BLaER1 treated with 17β-estradiol and CSF1 and Interleukin-3, amounts not matched to agents 10 nM and 100 nM (cell line): ENCODE data around the gene TWIST2.

Experiments used
- H3K27ac ChIP-seq, 11 experiments: shearing (Covaris generic); formaldehyde crosslinking; 2 replicates each; pipeline ENCODE4 v1.8.1; 2022
- H3K27me3 ChIP-seq, 11 experiments: shearing (Covaris generic); formaldehyde crosslinking; 2 replicates each; pipeline ENCODE4 v1.8.1; 2022
- H3K36me3 ChIP-seq, 11 experiments: shearing (Covaris generic); formaldehyde crosslinking; 2 replicates each; pipeline ENCODE4 v1.8.1; 2022
- H3K4me1 ChIP-seq, 10 experiments: shearing (Covaris generic); formaldehyde crosslinking; 2 replicates each; pipeline ENCODE4 v1.8.1; 2022
- H3K4me2 ChIP-seq, 11 experiments: shearing (Covaris generic); formaldehyde crosslinking; 2 replicates each; pipeline ENCODE4 v1.8.1; 2022
- H3K4me3 ChIP-seq, 10 experiments: shearing (Covaris generic); formaldehyde crosslinking; 2 replicates each; pipeline ENCODE4 v1.8.1; 2022
- H3K9ac ChIP-seq, 11 experiments: shearing (Covaris generic); formaldehyde crosslinking; 2 replicates each; pipeline ENCODE4 v1.8.1; 2022
- H3K9me3 ChIP-seq, 11 experiments: shearing (Covaris generic); formaldehyde crosslinking; replicated peaks in 1 of 11; 2 replicates each; pipeline ENCODE4 v1.8.1; 2022
- H4K20me1 ChIP-seq, 11 experiments: shearing (Covaris generic); formaldehyde crosslinking; 2 replicates each; pipeline ENCODE4 v1.8.1; 2022
- Cebpa-rat ChIP-seq, 11 experiments: shearing (Covaris generic); IDR thresholded peaks; 2 replicates each; pipeline ENCODE4 v1.8.1; 2022

The TWIST2 gene

GRCh38 chr2:238875101-238875470 lies 27.2 kb downstream of the TWIST2 start:
- H3K36me3 ChIP-seq = no peaks in the 10 kb centered on the region
- no peaks in the 10 kb centered on the region for H4K20me1 ChIP-seq
- H3K4me3 ChIP-seq = no peak overlapping the region
- peaks cover 5 to 22% (median 16%) of the 10 kb centered on the region in 11 experiments; a peak in 20 of 22 replicates for H3K9me3 ChIP-seq
- H3K4me2 ChIP-seq = no peak overlapping the region
- H3K27me3 ChIP-seq = no peaks in the 10 kb centered on the region
- no peak overlapping the region for H3K27ac ChIP-seq
- no peak for TF ChIP-seq Cebpa-rat (IDR thresholded peaks at IDR 0.05)
- no peak overlapping the region for H3K9ac ChIP-seq
- H3K4me1 ChIP-seq = 0 out of 20 replicates have a peak, but pooled peaks cover 0 to 8% (median 0%) of the 10 kb centered on the region in 10 experiments

- TF ChIP-seq Cebpa-rat (IDR thresholded peaks at IDR 0.05) = no peak
- Histone ChIP-seq H4K20me1 (no peaks in the 10 kb centered on the region), H3K9ac (no peak overlapping the region), H3K4me3 (no peak overlapping the region), H3K9me3 (peaks cover 5 to 22% (median 16%) of the 10 kb centered on the region in 11 experiments; a peak in 20 of 22 replicates), H3K36me3 (no peaks in the 10 kb centered on the region), H3K4me2 (no peak overlapping the region), H3K27me3 (no peaks in the 10 kb centered on the region), H3K4me1 (0 out of 20 replicates have a peak, but pooled peaks cover 0 to 8% (median 0%) of the 10 kb centered on the region in 10 experiments), H3K27ac (no peak overlapping the region)
Measured at GRCh38 chr2:238875471-238876231, 27.8 kb downstream of the TWIST2 start.

- no peak overlapping the region for H3K9ac ChIP-seq
- H3K27me3 ChIP-seq = no peaks in the 10 kb centered on the region
- 0 out of 20 replicates have a peak, but pooled peaks cover 0 to 8% (median 0%) of the 10 kb centered on the region in 10 experiments for H3K4me1 ChIP-seq
- H3K4me3 ChIP-seq = no peak overlapping the region
- no peak overlapping the region for H3K4me2 ChIP-seq
- no peak overlapping the region for H3K27ac ChIP-seq
- H3K9me3 ChIP-seq = peaks cover 5 to 22% (median 16%) of the 10 kb centered on the region in 11 experiments; a peak in 20 of 22 replicates
- no peak for TF ChIP-seq Cebpa-rat (IDR thresholded peaks at IDR 0.05)
- H4K20me1 ChIP-seq = no peaks in the 10 kb centered on the region
- no peaks in the 10 kb centered on the region for H3K36me3 ChIP-seq
Measured at GRCh38 chr2:238876232-238876630, 28.3 kb downstream of the TWIST2 start.

GRCh38 chr2:238878051-238878735 lies 30.3 kb downstream of the TWIST2 start:
- no peak overlapping the region for H3K4me3 ChIP-seq
- H4K20me1 ChIP-seq = no peaks in the 10 kb centered on the region
- H3K4me2 ChIP-seq = no peak overlapping the region
- no peaks in the 10 kb centered on the region for H3K36me3 ChIP-seq
- H3K9ac ChIP-seq = no peak overlapping the region
- peaks cover 5 to 22% (median 16%) of the 10 kb centered on the region in 11 experiments; a peak in 20 of 22 replicates for H3K9me3 ChIP-seq
- H3K27ac ChIP-seq = no peak overlapping the region
- peaks cover 0 to 9% (median 0%) of the 10 kb centered on the region in 11 experiments; a peak in 6 of 22 replicates for H3K27me3 ChIP-seq
- TF ChIP-seq Cebpa-rat (IDR thresholded peaks at IDR 0.05) = no peak
- peaks cover 0 to 6% (median 0%) of the 10 kb centered on the region in 10 experiments; a peak in 6 of 20 replicates for H3K4me1 ChIP-seq

- Histone ChIP-seq H3K4me1 (peaks cover 0 to 13% (median 8%) of the 10 kb centered on the region in 10 experiments; a peak in 10 of 20 replicates), H3K9ac (no peak overlapping the region), H3K27ac (no peak overlapping the region), H3K27me3 (peaks cover 0 to 18% (median 0%) of the 10 kb centered on the region in 11 experiments; a peak in 7 of 22 replicates), H4K20me1 (no peaks in the 10 kb centered on the region), H3K4me3 (no peak overlapping the region), H3K36me3 (no peaks in the 10 kb centered on the region), H3K9me3 (peaks cover 5 to 22% (median 16%) of the 10 kb centered on the region in 11 experiments; a peak in 20 of 22 replicates), H3K4me2 (no peak overlapping the region)
- TF ChIP-seq Cebpa-rat (IDR thresholded peaks at IDR 0.05) = no peak
Measured at GRCh38 chr2:238879043-238879442, 31.2 kb downstream of the TWIST2 start.

GRCh38 chr2:238879621-238880377 lies 31.9 kb downstream of the TWIST2 start:
- peaks cover 5 to 22% (median 16%) of the 10 kb centered on the region in 11 experiments; a peak in 20 of 22 replicates for H3K9me3 ChIP-seq
- H4K20me1 ChIP-seq = no peaks in the 10 kb centered on the region

GRCh38 chr2:238881353-238882081 lies 33.6 kb downstream of the TWIST2 start:
- Histone ChIP-seq H3K27ac (no peak overlapping the region), H3K27me3 (peaks cover 0 to 19% (median 0%) of the 10 kb centered on the region in 11 experiments; a peak in 7 of 22 replicates), H3K4me1 (peaks cover 0 to 15% (median 10%) of the 10 kb centered on the region in 10 experiments; a peak in 10 of 20 replicates), H4K20me1 (no peaks in the 10 kb centered on the region), H3K4me3 (no peak overlapping the region), H3K4me2 (no peak overlapping the region), H3K9me3 (peaks cover 0 to 20% (median 16%) of the 10 kb centered on the region in 11 experiments; a peak in 20 of 22 replicates), H3K9ac (no peak overlapping the region), H3K36me3 (no peaks in the 10 kb centered on the region)
- TF ChIP-seq Cebpa-rat (IDR thresholded peaks at IDR 0.05) = no peak

More at GRCh38 chr2:238879621-238880377, 31.9 kb downstream of the TWIST2 start:
- H3K4me2 ChIP-seq = no peak overlapping the region
- no peak overlapping the region for H3K9ac ChIP-seq
- H3K27ac ChIP-seq = no peak overlapping the region
- H3K36me3 ChIP-seq = no peaks in the 10 kb centered on the region
- H3K27me3 ChIP-seq = peaks cover 0 to 19% (median 0%) of the 10 kb centered on the region in 11 experiments; a peak in 7 of 22 replicates
- H3K4me3 ChIP-seq = no peak overlapping the region
- H3K4me1 ChIP-seq = peaks cover 0 to 15% (median 10%) of the 10 kb centered on the region in 10 experiments; a peak in 10 of 20 replicates
- TF ChIP-seq Cebpa-rat (IDR thresholded peaks at IDR 0.05) = no peak
